Immature natural killer cell (primary cell): ENCODE data around the gene EIF4A3. TPM values are rescaled to one million over a fixed set of nuclear protein-coding genes. Genes with fewer than 3 reads are reported as not detected.

ENCODE experiments used
- DNase-seq, 3 donors: peaks; one replicate each; pipeline ENCODE4 v3.0.0; 2022; ENCODE audit warnings: mixed read lengths in 1 of 3
- H3K27ac Mint-ChIP-seq, 6 donors: one replicate each; pipeline ENCODE4 v1.8.0; 2020; ENCODE audit warnings: mixed read lengths in 6 of 6, mild to moderate bottlenecking in 5 of 6, inconsistent platforms in 4 of 6, moderate library complexity in 3 of 6
- H3K27me3 Mint-ChIP-seq, 3 donors: one replicate each; pipeline ENCODE4 v1.8.0; 2020 to 2021; ENCODE audit warnings: low read depth in 3 of 3, mild to moderate bottlenecking in 3 of 3, mixed read lengths in 3 of 3, moderate library complexity in 3 of 3, inconsistent platforms in 1 of 3
- H3K36me3 Mint-ChIP-seq, 3 donors: one replicate each; pipeline ENCODE4 v1.8.0; 2020; ENCODE audit warnings: mixed read lengths in 3 of 3, inconsistent platforms in 2 of 3, mild to moderate bottlenecking in 2 of 3
- H3K4me1 Mint-ChIP-seq, 2 donors: one replicate each; pipeline ENCODE4 v1.8.0; 2020; ENCODE audit warnings: inconsistent platforms in 2 of 2, mild to moderate bottlenecking in 2 of 2, mixed read lengths in 2 of 2, moderate library complexity in 1 of 2
- H3K4me3 Mint-ChIP-seq, 5 donors: one replicate each; pipeline ENCODE4 v1.8.0; 2020; ENCODE audit warnings: mild to moderate bottlenecking in 5 of 5, mixed read lengths in 5 of 5, inconsistent platforms in 3 of 5, moderate library complexity in 3 of 5
- H3K9me3 Mint-ChIP-seq, 6 donors: one replicate each; pipeline ENCODE4 v1.8.0; 2020; ENCODE audit warnings: mild to moderate bottlenecking in 6 of 6, mixed read lengths in 6 of 6, inconsistent platforms in 4 of 6, moderate library complexity in 3 of 6
- polyA plus RNA-seq, 3 donors: library from polyadenylated mRNA; unstranded; fragments of 300-500 nt; fragmentation: Illumina TruSeq; gene quantifications; one replicate each; pipeline ENCODE4 v1.2.3, GENCODE V29; 2021

EIF4A3 gene
- polyA plus RNA-seq, 3 donors from 2014 or later, result 70.7 to 124 (median 92.6) TPM

DNA sequence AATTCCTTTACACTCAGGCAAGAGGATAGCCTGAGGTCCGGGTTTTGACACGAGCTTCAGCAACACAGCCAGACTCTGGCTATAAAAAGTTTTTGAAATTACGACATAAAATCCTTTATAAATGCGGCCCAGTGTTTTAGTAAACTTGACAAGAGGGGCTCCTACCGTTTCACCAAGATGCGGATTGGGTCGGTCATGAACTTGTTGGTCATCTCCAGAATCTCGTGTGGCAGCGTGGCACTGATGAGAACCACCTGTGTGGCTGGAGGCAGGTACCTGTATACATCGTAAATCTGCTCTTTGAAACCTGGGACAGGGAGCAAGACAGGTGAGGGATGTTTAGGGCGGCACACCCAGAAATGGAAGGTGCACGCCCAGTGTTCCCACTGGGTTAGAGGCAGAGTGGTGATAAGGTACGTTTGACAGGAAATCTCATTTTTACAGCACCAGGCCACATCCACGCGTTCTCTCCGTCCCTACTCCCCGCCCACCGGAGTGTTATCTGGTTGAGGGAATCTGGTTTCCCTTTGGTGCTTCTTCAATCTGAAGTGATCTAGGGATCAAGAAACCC is 8.0 kb downstream of the EIF4A3 start:
- Mint-ChIP-seq H3K4me3 (no peak overlapping the region), H3K36me3 (peaks cover 27 to 57% (median 36%) of the 10 kb centered on the region in 3 donors), H3K9me3 (no peaks in the 10 kb centered on the region), H3K27ac (no peak overlapping the region), H3K4me1 (no peaks in the 10 kb centered on the region), H3K27me3 (peaks cover 0 to 2% (median 2%) of the 10 kb centered on the region in 3 donors)
- no peak for DNase-seq

GRCh38 chr17:80137131-80137530 is 9.8 kb downstream of the EIF4A3 start:
- H3K9me3 Mint-ChIP-seq, result no peaks in the 10 kb centered on the region
- no peak for DNase-seq
- H3K4me3 Mint-ChIP-seq, result no peak overlapping the region
- peaks cover 0 to 5% (median under 1%) of the 10 kb centered on the region in 3 donors for H3K27me3 Mint-ChIP-seq
- no peaks in the 10 kb centered on the region for H3K4me1 Mint-ChIP-seq
- peaks cover 27 to 66% (median 40%) of the 10 kb centered on the region in 3 donors for H3K36me3 Mint-ChIP-seq
- peak overlapping the region in 1 of 6 donors; percentile 40 for H3K27ac Mint-ChIP-seq

- Mint-ChIP-seq H3K27ac (peak overlapping the region in 2 of 6 donors; percentile 28 to 70), H3K27me3 (peaks cover 0 to 5% (median 2%) of the 10 kb centered on the region in 3 donors), H3K9me3 (no peaks in the 10 kb centered on the region), H3K4me1 (no peaks in the 10 kb centered on the region), H3K36me3 (peaks cover 10 to 45% (median 24%) of the 10 kb centered on the region in 3 donors), H3K4me3 (no peak overlapping the region)
- DNase-seq, result no peak
Measured at GRCh38 chr17:80133626-80133970, 13.3 kb downstream of the EIF4A3 start.

GRCh38 chr17:80132906-80133625 is 13.9 kb downstream of the EIF4A3 start:
- Mint-ChIP-seq H3K9me3 (no peaks in the 10 kb centered on the region), H3K36me3 (peaks cover 5 to 40% (median 20%) of the 10 kb centered on the region in 3 donors), H3K27ac (peak overlapping the region; percentile 28 to 71 (median 46)), H3K4me1 (no peaks in the 10 kb centered on the region), H3K4me3 (no peak overlapping the region), H3K27me3 (peaks cover 0 to 5% (median 5%) of the 10 kb centered on the region in 3 donors)
- DNase-seq, result no peak

DNA sequence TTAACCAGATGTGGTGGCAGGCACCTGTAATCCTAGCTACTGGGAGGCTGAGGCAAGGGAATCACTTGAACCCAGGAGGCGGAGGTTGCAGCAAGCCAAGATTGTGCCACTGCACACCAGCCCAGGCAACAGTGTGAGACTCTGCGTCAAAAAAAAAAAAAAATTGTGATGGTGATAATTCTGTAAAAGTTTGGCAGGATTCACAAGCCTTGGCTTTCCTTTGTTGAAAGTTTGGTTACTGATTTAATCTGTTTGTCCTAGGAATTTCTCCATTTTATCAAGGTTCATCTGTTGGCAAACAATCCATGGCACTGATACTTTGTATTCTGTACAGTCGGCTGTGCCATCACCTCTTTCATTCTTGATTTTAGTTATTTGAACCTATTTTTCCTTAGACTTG is 15.9 kb downstream of the EIF4A3 start:
- H3K27ac Mint-ChIP-seq, result no peak overlapping the region

GRCh38 chr17:80129006-80129565 is 17.8 kb downstream of the EIF4A3 start:
- Mint-ChIP-seq H3K4me3 (no peak overlapping the region), H3K27me3 (peaks cover 2 to 6% (median 5%) of the 10 kb centered on the region in 3 donors), H3K9me3 (no peaks in the 10 kb centered on the region), H3K27ac (no peak overlapping the region), H3K36me3 (peaks cover 0 to 14% (median 3%) of the 10 kb centered on the region in 3 donors), H3K4me1 (no peaks in the 10 kb centered on the region)
- no peak for DNase-seq

More for the DNA sequence above, 15.9 kb downstream of the EIF4A3 start:
- Mint-ChIP-seq H3K4me1 (no peaks in the 10 kb centered on the region), H3K27me3 (peaks cover 0 to 6% (median 5%) of the 10 kb centered on the region in 3 donors), H3K9me3 (no peaks in the 10 kb centered on the region), H3K36me3 (peaks cover 3 to 26% (median 6%) of the 10 kb centered on the region in 3 donors), H3K4me3 (no peak overlapping the region)
- DNase-seq, result no peak

DNA sequence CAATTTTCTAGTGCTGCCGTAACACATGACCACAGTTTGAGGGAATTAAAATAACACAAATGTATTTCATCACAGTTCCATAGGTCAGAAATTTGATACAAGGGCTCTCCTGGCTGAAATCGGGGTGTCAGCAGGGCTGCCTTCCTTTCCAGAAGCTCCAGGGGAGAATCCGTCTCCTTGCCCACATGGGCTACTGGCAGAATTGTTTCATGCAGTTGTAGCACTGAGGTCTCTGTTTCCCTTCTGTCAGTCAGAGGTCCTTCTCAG is 20.5 kb downstream of the EIF4A3 start:
- no peaks in the 10 kb centered on the region for H3K4me1 Mint-ChIP-seq
- no peak overlapping the region for H3K27ac Mint-ChIP-seq
- H3K36me3 Mint-ChIP-seq, result no peaks in the 10 kb centered on the region
- H3K4me3 Mint-ChIP-seq, result no peak overlapping the region
- no peak for DNase-seq
- no peaks in the 10 kb centered on the region for H3K9me3 Mint-ChIP-seq
- peaks cover 2 to 6% (median 2%) of the 10 kb centered on the region in 3 donors for H3K27me3 Mint-ChIP-seq

DNA sequence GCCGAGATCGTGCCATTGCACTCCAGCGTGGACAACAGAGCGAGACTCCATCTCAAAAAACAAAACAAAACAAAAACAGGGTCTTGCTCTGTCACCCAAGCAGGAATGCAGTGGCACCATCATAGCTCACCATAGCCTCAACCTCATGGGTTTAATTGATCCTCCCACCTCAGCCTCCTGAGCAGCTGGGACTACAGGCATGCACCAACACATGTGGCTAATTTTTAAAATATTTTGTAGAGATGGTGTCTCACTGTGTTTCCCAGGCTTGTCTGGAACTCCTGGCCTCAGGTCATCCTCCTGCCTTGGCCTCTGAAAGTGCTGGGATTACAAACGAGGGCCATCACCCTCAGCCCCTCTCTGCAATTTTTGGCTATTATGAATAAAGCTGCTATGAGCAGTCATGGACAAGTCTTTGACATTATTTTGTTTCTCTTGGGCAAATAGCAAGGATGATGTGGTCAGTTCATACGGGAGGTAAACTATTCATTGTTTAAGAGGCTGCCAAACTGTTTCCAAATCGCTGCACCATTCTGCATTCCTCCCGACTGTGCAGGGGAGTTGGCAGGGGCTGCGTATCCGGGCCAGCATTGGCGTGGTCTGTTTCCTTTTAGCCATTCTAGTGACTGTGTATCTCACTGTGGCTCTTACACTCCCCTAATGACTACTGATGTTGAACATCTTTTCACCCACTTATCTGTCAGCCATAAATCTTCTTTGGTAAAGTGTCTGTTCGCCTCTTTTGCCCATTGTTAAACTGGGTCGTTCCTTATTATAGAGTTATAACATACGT is 21.1 kb downstream of the EIF4A3 start:
- no peak overlapping the region for H3K27ac Mint-ChIP-seq
- no peak for DNase-seq
- no peaks in the 10 kb centered on the region for H3K4me1 Mint-ChIP-seq
- no peaks in the 10 kb centered on the region for H3K9me3 Mint-ChIP-seq
- H3K27me3 Mint-ChIP-seq, result peaks cover 2 to 6% (median 2%) of the 10 kb centered on the region in 3 donors
- no peak overlapping the region for H3K4me3 Mint-ChIP-seq
- H3K36me3 Mint-ChIP-seq, result no peaks in the 10 kb centered on the region

- H3K27ac Mint-ChIP-seq, result no peak overlapping the region
- no peak overlapping the region for H3K4me3 Mint-ChIP-seq
- no peaks in the 10 kb centered on the region for H3K9me3 Mint-ChIP-seq
- no peaks in the 10 kb centered on the region for H3K4me1 Mint-ChIP-seq
- H3K36me3 Mint-ChIP-seq, result no peaks in the 10 kb centered on the region
- no peak for DNase-seq
- peaks cover 2 to 6% (median 2%) of the 10 kb centered on the region in 3 donors for H3K27me3 Mint-ChIP-seq
Measured at GRCh38 chr17:80124351-80124981, 22.5 kb downstream of the EIF4A3 start.

DNA sequence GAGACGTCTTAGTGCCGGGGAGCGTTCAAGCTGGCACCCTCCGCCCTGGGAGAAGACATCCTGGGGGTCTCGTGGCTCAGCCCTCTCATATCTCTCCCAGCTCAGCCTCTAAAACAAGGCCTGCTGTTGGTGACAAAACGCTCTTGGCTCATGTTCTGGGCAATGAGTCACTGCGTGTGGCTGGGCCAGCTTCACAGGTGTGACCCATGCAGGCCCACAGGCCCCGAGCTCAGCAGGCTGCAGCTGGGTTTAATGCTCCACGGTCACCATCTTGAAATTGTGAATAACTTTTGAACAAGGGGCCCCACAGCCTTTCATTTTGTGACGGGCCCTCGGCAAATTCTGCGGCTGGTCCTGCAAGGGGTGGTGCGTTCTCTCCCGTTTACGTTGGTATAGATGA is 23.1 kb downstream of the EIF4A3 start:
- H3K36me3 Mint-ChIP-seq, result no peaks in the 10 kb centered on the region
- H3K27ac Mint-ChIP-seq, result no peak overlapping the region
- no peak for DNase-seq
- peaks cover 2 to 6% (median 2%) of the 10 kb centered on the region in 3 donors for H3K27me3 Mint-ChIP-seq
- no peaks in the 10 kb centered on the region for H3K4me1 Mint-ChIP-seq
- no peak overlapping the region for H3K4me3 Mint-ChIP-seq
- no peaks in the 10 kb centered on the region for H3K9me3 Mint-ChIP-seq

DNA sequence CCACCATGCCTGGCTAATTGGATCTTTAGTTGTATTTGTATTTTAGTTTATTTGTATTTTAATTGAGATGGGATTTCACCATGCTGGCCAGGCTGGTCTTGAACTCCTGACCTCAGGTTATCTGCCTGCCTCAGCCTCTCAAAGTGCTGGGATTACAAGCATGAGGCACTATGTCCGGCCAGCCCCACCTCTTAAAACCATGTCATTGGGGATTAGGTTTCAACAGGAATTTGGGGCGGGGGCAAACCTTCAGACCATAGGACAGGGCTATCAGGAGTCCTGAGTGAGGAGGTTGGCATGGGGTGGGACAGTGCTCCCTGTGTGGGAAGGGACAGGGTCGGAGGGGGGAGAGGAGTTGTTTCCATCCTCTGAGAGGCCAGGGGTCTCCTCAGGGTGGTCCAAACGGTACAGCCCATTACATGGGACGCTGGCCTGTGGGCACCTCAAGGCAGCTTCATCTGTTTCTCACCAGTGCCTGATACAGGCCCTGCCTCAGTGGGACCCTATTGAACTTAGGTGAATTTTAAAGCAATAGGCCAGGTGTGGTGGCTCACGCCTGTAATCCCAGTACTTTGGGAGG is 23.9 kb downstream of the EIF4A3 start:
- Mint-ChIP-seq H3K4me3 (no peak overlapping the region), H3K9me3 (no peaks in the 10 kb centered on the region), H3K27ac (no peak overlapping the region), H3K36me3 (no peaks in the 10 kb centered on the region), H3K27me3 (peaks cover under 1 to 2% (median 2%) of the 10 kb centered on the region in 3 donors), H3K4me1 (no peaks in the 10 kb centered on the region)
- DNase-seq, result no peak

- Mint-ChIP-seq H3K36me3 (no peaks in the 10 kb centered on the region), H3K9me3 (no peaks in the 10 kb centered on the region), H3K27ac (no peak overlapping the region), H3K4me1 (no peaks in the 10 kb centered on the region), H3K27me3 (peaks cover 0 to 3% (median 2%) of the 10 kb centered on the region in 3 donors), H3K4me3 (no peak overlapping the region)
- DNase-seq, result no peak
Measured at GRCh38 chr17:80122026-80122575, 24.8 kb downstream of the EIF4A3 start.

DNA sequence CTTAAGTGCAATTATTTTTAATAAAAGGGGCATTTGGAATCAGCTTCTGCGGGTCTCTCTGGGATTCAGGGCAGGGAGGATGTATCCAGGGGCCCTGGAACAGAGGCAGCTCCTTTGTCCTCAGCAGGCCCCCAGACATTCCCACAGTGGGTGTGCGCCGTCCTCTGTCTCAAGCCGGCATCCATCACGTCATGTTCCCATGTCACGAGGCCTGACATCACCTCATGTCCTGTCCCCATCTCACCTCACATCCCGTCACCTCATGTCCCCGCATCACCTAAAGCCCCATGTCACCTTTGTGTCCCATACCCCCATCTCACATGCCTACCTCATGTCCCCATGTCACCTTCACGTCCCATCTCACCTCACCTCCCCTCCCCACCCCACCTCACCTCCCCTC is 27.1 kb downstream of the EIF4A3 start:
- H3K27me3 Mint-ChIP-seq, result peaks cover 0 to 3% (median 1%) of the 10 kb centered on the region in 3 donors
- H3K27ac Mint-ChIP-seq, result no peak overlapping the region
- no peaks in the 10 kb centered on the region for H3K9me3 Mint-ChIP-seq
- H3K4me3 Mint-ChIP-seq, result no peak overlapping the region
- no peak for DNase-seq
- H3K4me1 Mint-ChIP-seq, result no peaks in the 10 kb centered on the region
- peaks cover 0 to 3% (median 0%) of the 10 kb centered on the region in 3 donors for H3K36me3 Mint-ChIP-seq
